ENCODE measurements around the gene TMEM254.

DNA sequence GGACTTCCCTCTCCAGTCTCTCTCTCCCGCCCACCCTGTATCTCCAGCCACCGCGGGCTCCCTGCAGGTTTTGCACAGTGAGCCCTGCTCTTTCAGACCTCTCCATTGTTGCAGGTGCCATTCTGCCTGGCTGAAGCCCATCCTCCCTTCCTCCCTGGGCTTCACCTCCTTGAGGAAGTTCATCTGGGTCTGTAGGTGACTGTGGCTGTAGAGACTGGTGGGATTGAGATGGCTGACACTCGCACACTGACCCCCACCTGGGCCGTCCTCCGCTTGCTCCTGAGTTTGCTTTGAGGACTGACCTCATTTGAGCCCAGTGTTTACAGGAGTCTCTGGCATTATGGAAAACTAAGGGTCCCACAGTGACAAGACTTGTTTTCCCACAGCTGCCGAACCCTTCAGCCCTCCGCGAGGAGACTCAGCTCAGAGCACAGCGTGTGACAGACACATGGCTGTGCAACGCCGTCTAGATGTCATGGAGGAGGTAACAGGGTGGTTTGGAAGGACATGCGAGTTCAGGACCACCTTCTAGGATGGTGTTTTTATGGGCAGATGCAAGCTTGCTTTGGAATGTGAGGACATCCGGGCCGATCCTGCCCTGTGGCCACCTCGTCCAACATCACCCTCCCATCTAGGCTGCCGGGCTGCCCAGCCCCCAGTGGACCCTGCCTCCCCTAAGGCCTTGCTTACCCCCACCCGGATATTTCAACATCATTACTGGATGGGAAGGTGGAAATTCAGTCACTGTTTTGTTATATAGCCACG lies 63.4 kb downstream of the TMEM254 start:
- TF ChIP-seq EP300 (IDR thresholded peaks at IDR 0.05) = no peak
- TF ChIP-seq, protein P1, sequence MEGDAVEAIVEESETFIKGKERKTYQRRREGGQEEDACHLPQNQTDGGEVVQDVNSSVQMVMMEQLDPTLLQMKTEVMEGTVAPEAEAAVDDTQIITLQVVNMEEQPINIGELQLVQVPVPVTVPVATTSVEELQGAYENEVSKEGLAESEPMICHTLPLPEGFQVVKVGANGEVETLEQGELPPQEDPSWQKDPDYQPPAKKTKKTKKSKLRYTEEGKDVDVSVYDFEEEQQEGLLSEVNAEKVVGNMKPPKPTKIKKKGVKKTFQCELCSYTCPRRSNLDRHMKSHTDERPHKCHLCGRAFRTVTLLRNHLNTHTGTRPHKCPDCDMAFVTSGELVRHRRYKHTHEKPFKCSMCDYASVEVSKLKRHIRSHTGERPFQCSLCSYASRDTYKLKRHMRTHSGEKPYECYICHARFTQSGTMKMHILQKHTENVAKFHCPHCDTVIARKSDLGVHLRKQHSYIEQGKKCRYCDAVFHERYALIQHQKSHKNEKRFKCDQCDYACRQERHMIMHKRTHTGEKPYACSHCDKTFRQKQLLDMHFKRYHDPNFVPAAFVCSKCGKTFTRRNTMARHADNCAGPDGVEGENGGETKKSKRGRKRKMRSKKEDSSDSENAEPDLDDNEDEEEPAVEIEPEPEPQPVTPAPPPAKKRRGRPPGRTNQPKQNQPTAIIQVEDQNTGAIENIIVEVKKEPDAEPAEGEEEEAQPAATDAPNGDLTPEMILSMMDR (IDR thresholded peaks at IDR 0.05) = no peak
- no peak for TF ChIP-seq POLR2A (IDR thresholded peaks at IDR 0.05)
- TF ChIP-seq POLR2AphosphoS5 (IDR thresholded peaks at IDR 0.05) = no peak

Data from gastroesophageal sphincter (tissue), 3 donors.